Activated CD4-positive, CD25-positive, alpha-beta regulatory T cell treated with anti-CD3 and anti-CD28 coated beads, Interleukin-2, amount 50 U/mL, for 24 hours (primary cell): ENCODE measurements around the gene MARF1.
"Not testable (repeated sequence)": the region's sequence is repeated elsewhere in the genome, so short reads cannot be mapped to it uniquely, and the experiment has no call there.

ENCODE experiments used
- ATAC-seq, 2 donors: fragments of 150-1000 bp; cut with Tn5 transposase; one replicate each; pipeline ENCODE4 v1.10.0; 2021; ENCODE audit warnings: mild to moderate bottlenecking in 1 of 2, moderate library complexity in 1 of 2

The MARF1 gene

DNA sequence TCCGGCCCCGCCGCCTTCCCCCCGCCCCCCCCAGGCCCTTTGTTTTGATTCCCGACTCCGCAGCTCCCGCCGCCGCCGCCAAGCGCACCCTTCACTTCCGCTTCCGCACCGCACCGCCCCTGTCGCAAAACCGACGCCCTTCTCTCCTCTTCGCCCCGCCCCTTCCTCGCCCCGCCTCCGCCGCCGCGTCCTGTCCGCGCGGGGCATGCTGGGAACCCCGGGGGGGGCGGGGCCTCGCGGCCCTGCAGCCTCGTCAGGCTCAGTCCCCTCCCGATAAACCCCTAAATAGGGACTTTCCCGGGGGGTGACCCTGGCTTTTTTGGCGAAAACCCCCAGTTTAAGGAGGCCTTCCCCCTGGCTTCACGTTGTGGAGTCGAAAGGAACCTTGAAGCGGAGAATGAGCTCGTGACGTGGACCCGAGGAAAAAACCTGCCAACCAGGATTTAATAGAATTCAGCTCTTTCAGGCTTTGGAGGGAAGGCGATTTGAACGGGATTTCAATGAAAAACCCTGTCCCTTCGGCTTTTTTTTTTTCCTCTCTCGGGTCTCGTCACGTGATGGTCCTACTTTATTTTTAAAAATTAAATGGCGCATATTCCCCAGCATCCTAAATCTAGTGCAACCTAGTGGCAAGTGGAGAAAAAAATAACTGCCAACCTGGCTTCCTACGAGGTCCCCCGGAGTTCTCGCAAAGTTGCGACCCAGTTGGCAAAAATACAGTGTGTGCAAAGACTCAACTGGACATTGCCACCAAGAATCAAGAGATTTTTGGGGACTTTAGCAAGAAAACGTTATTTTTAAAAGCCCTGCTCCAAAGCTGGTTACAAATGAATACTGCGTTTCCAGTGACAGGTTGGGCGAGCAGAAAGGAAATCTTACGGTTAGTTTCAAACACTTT lies at the start of gene MARF1:
Gene MARF1 (minus strand): TSS at position 107 of the 898 bp plus-strand sequence. CDS start 3,921 bp downstream, outside the sequence.
- peak; percentile 67 to 72 for ATAC-seq

- ATAC-seq, result not testable (repeated sequence)
These were observed 49.6 kb upstream of the MARF1 start for GRCh38 chr16:15692508-15692907.

GRCh38 chr16:15691046-15691445 lies 48.1 kb upstream of the MARF1 start:
- ATAC-seq, result no peak

GRCh38 chr16:15690296-15690695 lies 47.3 kb upstream of the MARF1 start:
- no peak for ATAC-seq

DNA sequence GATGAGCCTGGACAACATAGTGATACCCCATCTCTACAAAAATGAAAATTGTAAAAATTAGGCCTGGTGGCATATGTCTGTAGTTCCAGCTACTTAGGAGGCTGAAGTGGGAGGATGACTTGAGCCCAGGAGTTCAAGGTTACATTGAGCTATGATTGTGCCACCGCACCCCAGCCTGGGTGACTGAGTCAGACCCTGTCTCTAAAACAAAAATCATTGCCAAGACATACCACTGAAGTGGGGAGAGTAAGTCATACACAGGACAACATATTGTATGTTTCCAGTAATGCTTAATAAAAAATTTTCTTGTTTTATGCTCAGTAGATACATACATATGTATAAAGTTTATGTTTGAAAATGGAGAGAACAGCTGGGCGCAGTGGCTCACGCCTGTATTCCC lies 46.3 kb upstream of the MARF1 start:
- no peak for ATAC-seq

DNA sequence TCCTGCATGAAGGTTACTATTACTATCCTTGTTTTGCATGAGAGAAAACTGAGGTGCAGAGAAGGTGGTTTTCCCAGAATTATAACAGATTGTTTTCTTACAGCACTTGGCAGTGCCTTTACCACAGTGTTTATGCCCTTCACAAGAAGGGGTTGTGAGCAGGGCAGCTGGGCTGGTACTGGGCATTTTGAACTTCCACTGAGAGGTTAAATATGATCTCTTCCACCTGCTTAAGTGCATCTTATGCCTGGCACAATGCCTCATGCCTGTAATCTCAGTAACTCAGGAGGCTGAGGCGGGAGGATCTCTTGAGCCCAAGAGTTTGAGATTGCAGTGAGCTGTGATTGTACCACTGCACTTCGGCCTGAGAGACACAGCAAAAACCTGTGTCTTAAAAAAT lies 43.3 kb upstream of the MARF1 start:
- ATAC-seq, result no peak

GRCh38 chr16:15682105-15682570 lies 39.2 kb upstream of the MARF1 start:
- ATAC-seq, result peak; percentile 92 to 99

GRCh38 chr16:15677447-15677846 lies 34.5 kb upstream of the MARF1 start:
- no peak for ATAC-seq

DNA sequence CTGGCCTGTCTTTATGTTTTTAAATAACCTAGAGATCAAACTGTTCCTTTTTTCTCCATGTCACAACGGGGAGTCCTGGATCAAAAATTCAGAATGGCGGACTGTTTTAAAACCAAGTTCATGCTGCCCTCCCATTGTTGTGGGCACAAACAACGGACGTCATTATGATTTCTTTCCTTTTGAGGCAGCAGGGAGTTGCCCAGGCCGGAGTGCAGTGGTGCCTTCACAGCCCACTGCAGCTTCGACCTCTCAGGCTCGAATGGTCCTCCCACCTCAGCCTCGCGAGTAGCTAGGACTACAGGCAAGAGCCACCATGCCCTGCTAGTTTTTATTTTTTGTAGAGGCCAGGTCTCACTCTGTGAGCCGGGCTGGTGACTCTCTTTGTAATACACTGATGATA lies 33.6 kb upstream of the MARF1 start:
- ATAC-seq, result no peak

GRCh38 chr16:15674571-15674970 lies 31.6 kb upstream of the MARF1 start:
- no peak for ATAC-seq

- peak; percentile 67 for ATAC-seq
These were observed 29.7 kb upstream of the MARF1 start for GRCh38 chr16:15672514-15673167.

DNA sequence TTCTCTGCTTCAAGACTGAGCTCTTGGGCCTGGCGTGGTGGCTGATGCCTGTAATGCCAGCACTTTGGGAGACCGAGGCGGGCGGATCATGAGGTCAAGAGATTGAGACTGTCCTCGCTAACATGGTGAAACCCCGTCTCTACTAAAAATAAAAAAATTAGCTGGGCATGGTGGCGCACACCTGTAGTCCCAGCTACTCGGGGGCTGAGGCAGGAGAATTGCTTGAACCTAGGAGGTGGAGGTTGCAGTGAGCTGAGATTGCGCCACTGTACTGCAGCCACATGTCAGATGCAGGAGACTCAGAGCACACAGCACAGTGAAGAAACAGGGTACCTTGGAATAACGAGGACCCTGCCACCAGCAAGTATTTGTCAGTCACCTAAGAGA lies 29.2 kb upstream of the MARF1 start:
- ATAC-seq, result not testable (repeated sequence)

GRCh38 chr16:15671530-15672117 lies 28.7 kb upstream of the MARF1 start:
- ATAC-seq, result no peak

- no peak for ATAC-seq
These were observed 24.3 kb upstream of the MARF1 start for GRCh38 chr16:15667091-15667742.

DNA sequence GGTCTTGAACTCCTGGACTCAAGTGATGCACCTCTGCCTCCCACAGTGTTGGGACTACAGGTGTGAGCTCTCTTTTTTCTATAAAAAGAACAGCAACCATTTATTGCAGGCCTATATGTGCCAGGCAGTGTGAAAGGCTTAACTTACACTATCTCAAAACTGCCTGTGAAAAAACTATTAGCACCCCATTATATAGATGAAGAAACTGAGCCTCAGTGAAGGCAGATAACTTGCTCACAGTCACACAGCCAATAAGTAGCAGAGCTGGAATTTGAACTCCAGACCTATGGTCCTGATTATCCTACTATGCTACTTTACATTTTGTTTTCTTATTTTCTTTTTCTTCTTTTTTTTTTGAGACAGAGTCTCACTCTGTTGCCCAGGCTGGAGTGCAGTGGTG lies 22.2 kb upstream of the MARF1 start:
- no peak for ATAC-seq

GRCh38 chr16:15660203-15660601 lies 17.2 kb upstream of the MARF1 start:
- ATAC-seq, result no peak

- ATAC-seq, result no peak
These were observed 15.6 kb upstream of the MARF1 start for GRCh38 chr16:15658556-15658955.

DNA sequence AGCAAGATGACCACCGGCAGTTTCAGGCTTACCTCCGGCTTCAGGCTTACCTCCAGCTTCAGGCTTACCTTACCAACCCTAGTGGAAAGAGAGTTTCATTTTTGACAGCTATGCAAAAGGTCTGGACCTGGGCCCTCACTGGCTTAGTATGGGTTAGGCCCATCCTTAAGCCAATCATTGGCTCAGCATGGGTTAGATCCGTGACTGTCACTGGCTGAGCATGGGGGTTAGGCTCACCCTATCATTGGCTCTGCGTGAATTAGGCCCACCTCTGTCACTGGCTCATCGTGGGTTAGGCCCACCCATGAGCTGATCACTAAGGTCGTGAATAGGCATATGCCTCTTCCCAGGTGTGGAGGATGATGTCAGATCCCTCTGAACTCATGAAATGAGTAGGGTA lies 15.2 kb upstream of the MARF1 start:
- ATAC-seq, result peak in 1 of 2 donors; percentile 35

DNA sequence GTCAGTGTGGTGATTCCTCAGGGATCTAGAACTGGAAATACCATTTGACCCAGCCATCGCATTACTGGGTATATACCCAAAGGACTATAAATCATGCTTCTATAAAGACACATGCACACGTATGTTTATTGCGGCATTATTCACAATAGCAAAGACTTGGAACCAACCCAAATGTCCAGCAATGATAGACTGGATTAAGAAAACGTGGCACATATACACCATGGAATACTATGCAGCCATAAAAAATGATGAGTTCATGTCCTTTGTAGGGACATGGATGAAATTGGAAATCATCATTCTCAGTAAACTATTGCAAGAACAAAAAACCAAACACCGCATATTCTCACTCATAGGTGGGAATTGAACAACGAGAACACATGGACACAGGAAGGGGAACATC lies 12.6 kb upstream of the MARF1 start:
- ATAC-seq, result not testable (repeated sequence)

- no peak for ATAC-seq
These were observed 11.6 kb upstream of the MARF1 start for GRCh38 chr16:15654591-15654990.

- ATAC-seq, result no peak
These were observed 10.3 kb upstream of the MARF1 start for GRCh38 chr16:15653227-15653626.

- ATAC-seq, result no peak
These were observed 9.5 kb upstream of the MARF1 start for GRCh38 chr16:15652293-15653001.
